Panc1 (cell line): Measurements from ENCODE around the gene ABCG8. TPM values are rescaled to one million over a fixed set of nuclear protein-coding genes. Genes with fewer than 3 reads are reported as not detected.

Source experiments
- ATAC-seq: fragments of 200-7000 bp; cut with Tn5 transposase; 2 replicates; pipeline ENCODE4 v1.9.1; 2020; ENCODE audit warnings: mild to moderate bottlenecking, moderate library complexity
- BruUV-seq: library from RNA; stranded (reverse); fragments of 400-500 nt; replicated peaks from 2 replicates; lab custom pipeline; 2021; lab: Mats Ljungman, UMichigan
- CTCF ChIA-PET: fragments of 300-600 bp; sonication (Branson Sonifier 250); formaldehyde crosslinking; loops from one replicate; lab custom pipeline; 2022; ENCODE audit warnings: antibody characterized with exemption; lab: Charles Lee
- POLR2A ChIA-PET: fragments of 300-600 bp; sonication (Branson Sonifier 250); formaldehyde crosslinking; loops from one replicate; lab custom pipeline; 2022; ENCODE audit warnings: antibody characterized with exemption; lab: Charles Lee
- DNase-seq: peaks from one replicate; pipeline ENCODE4 v3.0.0-alpha.2; 2010; ENCODE audit warnings: low read depth, low spot score
- H3K27ac ChIP-seq: 2 replicates; pipeline ENCODE4 v1.5.1; 2011; ENCODE audit warnings: mild to moderate bottlenecking, low read length, inconsistent platforms
- H3K27me3 ChIP-seq: fragments of 200-500 bp; sonication (Bioruptor generic); 2 replicates; pipeline ENCODE4 v1.6.0; 2014; ENCODE audit warnings: low read length, inconsistent platforms; ENCODE audit not compliant: control insufficient read depth, insufficient read depth
- H3K36me3 ChIP-seq: fragments of 200-500 bp; sonication (Bioruptor generic); 2 replicates; pipeline ENCODE4 v1.5.1; 2014; ENCODE audit warnings: inconsistent platforms, mild to moderate bottlenecking, low read length, moderate library complexity; ENCODE audit not compliant: control insufficient read depth, insufficient read depth
- H3K4me1 ChIP-seq: 2 replicates; pipeline ENCODE4 v1.5.1; 2011; ENCODE audit warnings: inconsistent platforms, mild to moderate bottlenecking, low read length, moderate library complexity; ENCODE audit not compliant: control insufficient read depth, insufficient read depth
- H3K4me3 ChIP-seq, 2 experiments: 2 replicates each; pipeline ENCODE4 v1.5.1; 2011 to 2012; ENCODE audit warnings: low read depth in 2 of 2, low read length in 2 of 2, mild to moderate bottlenecking in 2 of 2, inconsistent platforms in 1 of 2, moderate library complexity in 1 of 2
- H3K9me3 ChIP-seq: fragments of 200-500 bp; sonication (Bioruptor generic); 2 replicates; pipeline ENCODE4 v1.5.1; 2014; ENCODE audit warnings: low read depth, mild to moderate bottlenecking, inconsistent platforms, low read length, moderate library complexity; ENCODE audit not compliant: control insufficient read depth, insufficient read depth
- CTCF ChIP-seq: fragments of 450-650 bp; IDR thresholded peaks from 2 replicates; pipeline ENCODE4 v1.5.1; 2017; ENCODE audit warnings: mild to moderate bottlenecking
- POLR2AphosphoS5 ChIP-seq: IDR thresholded peaks from 2 replicates; pipeline ENCODE4 v1.6.1; 2012; ENCODE audit warnings: mild to moderate bottlenecking, low read depth, low read length, moderate library complexity
- REST ChIP-seq, 2 experiments: IDR thresholded peaks; 2 replicates each; pipeline ENCODE4 v1.6.1; 2011 to 2012; ENCODE audit warnings: low read depth in 2 of 2, control low read depth in 1 of 2, low read length in 1 of 2, mild to moderate bottlenecking in 1 of 2, moderate library complexity in 1 of 2; ENCODE audit not compliant: insufficient read depth in 1 of 2
- SIN3A ChIP-seq: IDR thresholded peaks from 2 replicates; pipeline ENCODE4 v1.6.1; 2012; ENCODE audit warnings: low read depth, mild to moderate bottlenecking, low read length, moderate library complexity, borderline replicate concordance; ENCODE audit not compliant: insufficient read depth
- TCF7L2 ChIP-seq: IDR thresholded peaks from 2 replicates; pipeline ENCODE4 v1.6.1; 2011; ENCODE audit warnings: mild to moderate bottlenecking, low read depth, low read length, inconsistent platforms
- in situ Hi-C: cut with HindIII; loops from 2 replicates; pipeline ENCODE4 v1.10.0; 2016; ENCODE audit warnings: low sequenced_read_pairs, low pct_unique_long_range_greater_than_20kb
- intact Hi-C: fragments of 100-400 bp; cut with micrococcal nuclease; formaldehyde crosslinking; loops from one replicate; pipeline ENCODE4 v1.10.0; 2022; ENCODE audit not compliant: unreplicated experiment
- total RNA-seq: library from RNA; stranded (reverse); gene quantifications from one replicate; pipeline ENCODE4 v1.2.1, GENCODE V29; 2021; ENCODE audit not compliant: unreplicated experiment

ABCG8 gene
- total RNA-seq, 1 experiment from 2014 or later = 0.03 TPM

GRCh38 chr2:43837831-43838559 lies 776 bp upstream of the ABCG8 start:
- ATAC-seq (no peak), DNase-seq (no peak)
- in situ Hi-C loops = no loop called here
- intact Hi-C loops = no loop called here
- no peak for TF ChIP-seq SIN3A
- TF ChIP-seq CTCF = no peak
- no peak for TF ChIP-seq REST (IDR thresholded peaks at IDR 0.05; ENCODE audit: insufficient read depth in 1 of 2, low read depth in 2 of 2, low read length in 1 of 2)
- no peak for TF ChIP-seq TCF7L2
- no peak for TF ChIP-seq POLR2AphosphoS5
- Histone ChIP-seq H3K4me1 (no peaks in the 10 kb centered on the region), H3K27me3 (no peaks in the 10 kb centered on the region), H3K9me3 (no peaks in the 10 kb centered on the region), H3K27ac (no peak overlapping the region), H3K4me3 (no peak overlapping the region), H3K36me3 (no peaks in the 10 kb centered on the region)
- ChIA-PET POLR2A (no interaction called here), CTCF (no interaction called here)
- BruUV-seq = no TSS peak

DNA sequence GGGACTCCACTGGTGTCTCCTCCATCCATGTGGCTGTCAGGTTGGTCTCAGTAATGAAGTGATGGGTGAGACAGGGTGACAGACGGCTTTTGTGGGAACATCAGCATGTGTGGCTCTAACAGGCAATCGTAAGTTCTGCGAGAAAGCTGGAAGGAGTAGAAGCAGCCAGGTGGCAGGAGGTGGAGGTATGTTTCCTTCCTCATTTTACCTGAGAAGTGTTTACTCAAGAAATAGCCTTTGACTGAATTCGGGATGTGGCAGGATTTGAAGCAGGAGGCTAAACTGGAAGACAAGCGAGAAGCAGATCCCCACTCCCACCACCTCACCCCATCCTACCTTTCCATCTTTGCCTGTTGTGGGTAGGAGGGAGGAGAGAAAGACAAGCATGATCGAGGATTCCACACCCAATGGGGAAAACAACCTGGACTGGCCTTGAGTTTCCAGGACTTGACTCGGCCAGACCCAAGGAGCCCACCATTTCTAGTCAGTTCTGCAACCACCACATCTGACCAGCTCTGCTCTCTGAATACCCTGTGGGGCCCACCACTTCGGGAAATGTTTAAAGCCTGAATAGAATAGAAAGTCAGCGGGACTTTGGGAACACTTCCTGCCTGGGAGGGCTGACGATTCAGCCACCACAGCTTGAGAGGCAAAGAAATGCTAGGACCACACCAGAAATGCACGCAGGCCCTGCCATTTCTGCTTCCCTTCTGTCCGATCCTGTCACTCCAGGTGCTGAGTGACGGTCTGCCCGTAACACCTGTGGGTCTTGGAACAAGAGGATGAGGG lies 1.2 kb downstream of the ABCG8 start:
- ChIA-PET POLR2A (interaction anchor here (0.6 kb wide), 1 partner anchor 258 kb away, joined by 7 read pairs; no protein-coding TSS in a partner anchor), CTCF (no interaction called here)
- H3K4me3 ChIP-seq = no peak overlapping the region
- H3K9me3 ChIP-seq = no peaks in the 10 kb centered on the region
- H3K36me3 ChIP-seq = no peaks in the 10 kb centered on the region
- no peak overlapping the region for H3K27ac ChIP-seq
- no peak for ATAC-seq
- H3K27me3 ChIP-seq = no peaks in the 10 kb centered on the region
- intact Hi-C loops = no loop called here
- in situ Hi-C loops = no loop called here
- DNase-seq = no peak
- H3K4me1 ChIP-seq = no peaks in the 10 kb centered on the region
- TF ChIP-seq SIN3A = no peak
- TF ChIP-seq POLR2AphosphoS5 = no peak
- TF ChIP-seq REST (IDR thresholded peaks at IDR 0.05; ENCODE audit: insufficient read depth in 1 of 2, low read depth in 2 of 2, low read length in 1 of 2) = no peak
- no peak for TF ChIP-seq TCF7L2
- no peak for TF ChIP-seq CTCF
- no TSS peak for BruUV-seq
